HepG2 (cell line): ENCODE measurements around the gene SVIP. TPM values are rescaled to one million over a fixed set of nuclear protein-coding genes. Genes with fewer than 3 reads are reported as not detected.

Source experiments
- ATAC-seq: fragments of 200-7000 bp; cut with Tn5 transposase; 3 replicates; pipeline ENCODE4 v1.9.1; 2020; ENCODE audit warnings: mild to moderate bottlenecking, moderate library complexity
- BruUV-seq: library from RNA; stranded (reverse); fragments of 400-500 nt; replicated peaks from 2 replicates; lab custom pipeline; 2021; lab: Mats Ljungman, UMichigan
- CTCF ChIA-PET: fragments of 300-600 bp; formaldehyde crosslinking; extraction: SDS; loops from one replicate; lab custom pipeline; 2021; ENCODE audit warnings: low total read pairs, inconsistent platforms, low intra/inter-chr PET ratio; lab: Yijun Ruan, JAX
- POLR2A ChIA-PET: fragments of 350-600 bp; sonication (Branson Sonifier 250); formaldehyde crosslinking; loops from one replicate; lab custom pipeline; 2020; ENCODE audit warnings: antibody characterized with exemption, inconsistent platforms; lab: Yijun Ruan, JAX
- DNase-seq: peaks from one replicate; pipeline ENCODE4 v3.0.0-alpha.2; 2015; ENCODE audit warnings: low spot score
- FAIRE-seq: peaks from 3 replicates; lab custom pipeline; 2011; peaks lifted over from hg19 to GRCh38; lab: Jason Lieb, UNC
- H2AFZ ChIP-seq: one replicate; pipeline ENCODE4 v1.6.1; 2011; ENCODE audit warnings: low read length, inconsistent platforms
- H3K27ac ChIP-seq: fragments of 300-600 bp; 3 replicates; pipeline ENCODE4 v1.8.0; 2011; ENCODE audit warnings: mixed run types, mild to moderate bottlenecking, mixed read lengths, low read length, inconsistent platforms; ENCODE audit not compliant: insufficient read depth; ENCODE audit errors: extremely low read length
- H3K27me3 ChIP-seq, 2 experiments: fragments of 200-600 bp in 1 of 2; 2 replicates in 1 of 2; 3 replicates in 1 of 2; pipeline versions ENCODE4 v1.6.0 to v1.8.0; 2011; ENCODE audit warnings: low read length in 2 of 2, mild to moderate bottlenecking in 2 of 2, moderate library complexity in 2 of 2, inconsistent platforms in 1 of 2; ENCODE audit not compliant: insufficient read depth in 2 of 2, control insufficient read depth in 1 of 2
- H3K36me3 ChIP-seq, 2 experiments: fragments of 200-600 bp in 1 of 2; replicated peaks in 1 of 2; 2 replicates in 1 of 2; 3 replicates in 1 of 2; pipeline versions ENCODE4 v1.5.1 to v1.8.0; 2011; ENCODE audit warnings: low read length in 2 of 2, inconsistent platforms in 1 of 2; ENCODE audit not compliant: insufficient read depth in 2 of 2, control insufficient read depth in 1 of 2
- H3K4me1 ChIP-seq: 2 replicates; pipeline ENCODE4 v1.5.1; 2012; ENCODE audit warnings: low read length, inconsistent platforms; ENCODE audit not compliant: insufficient read depth
- H3K4me2 ChIP-seq: 2 replicates; pipeline ENCODE4 v1.6.0; 2011; ENCODE audit warnings: low read depth, low read length, inconsistent platforms
- H3K4me3 ChIP-seq, 3 experiments: fragments of 200-600 bp in 1 of 3; sonication (generic), shearing (Covaris generic) in 1 of 3; replicated peaks in 1 of 3; 2 replicates each; pipeline ENCODE4 v1.5.1; 2011 to 2016; ENCODE audit warnings: low read length in 3 of 3, inconsistent platforms in 2 of 3, low read depth in 2 of 3, mild to moderate bottlenecking in 2 of 3, control low read depth in 1 of 3, mixed read lengths in 1 of 3; ENCODE audit not compliant: insufficient read depth in 1 of 3
- H3K79me2 ChIP-seq: one replicate; pipeline ENCODE4 v1.6.1; 2011; ENCODE audit warnings: low read length, inconsistent platforms; ENCODE audit not compliant: insufficient read depth
- H3K9ac ChIP-seq: 2 replicates; pipeline ENCODE4 v1.6.0; 2011; ENCODE audit warnings: mild to moderate bottlenecking, low read depth, low read length, inconsistent platforms; ENCODE audit not compliant: insufficient read depth
- H3K9me3 ChIP-seq: 2 replicates; pipeline ENCODE4 v1.5.1; 2012; ENCODE audit warnings: mild to moderate bottlenecking, low read length
- H4K20me1 ChIP-seq: 2 replicates; pipeline ENCODE4 v1.6.0; 2011; ENCODE audit warnings: inconsistent platforms, mild to moderate bottlenecking, low read length, moderate library complexity; ENCODE audit not compliant: insufficient read depth
- ATF1 ChIP-seq: IDR thresholded peaks from 2 replicates; pipeline ENCODE4 v1.6.1; 2016; ENCODE audit warnings: mild to moderate bottlenecking, control low read depth
- GABPA ChIP-seq, 2 experiments: IDR thresholded peaks; 2 replicates each; pipeline ENCODE4 v1.6.1; 2011 to 2016; ENCODE audit warnings: low read depth in 2 of 2, low read length in 1 of 2, missing biosample characterization in 1 of 2, missing genetic modification characterization in 1 of 2
- NFIC ChIP-seq: IDR thresholded peaks from 2 replicates; pipeline ENCODE4 v1.6.1; 2012; ENCODE audit warnings: mild to moderate bottlenecking, low read length, inconsistent platforms
- NPAS2 ChIP-seq: sonication (generic); formaldehyde crosslinking; IDR thresholded peaks from 2 replicates; pipeline ENCODE4 v1.8.0; 2022; ENCODE audit warnings: mild to moderate bottlenecking, missing genetic modification reagents, borderline replicate concordance
- REPIN1 ChIP-seq: sonication (generic); formaldehyde crosslinking; IDR thresholded peaks from 2 replicates; pipeline ENCODE4 v1.8.0; 2022; ENCODE audit warnings: missing genetic modification reagents, low read depth, mild to moderate bottlenecking, borderline replicate concordance
- SMYD3 ChIP-seq: sonication (generic); formaldehyde crosslinking; IDR thresholded peaks from 2 replicates; pipeline ENCODE4 v1.8.1; 2023; ENCODE audit warnings: mild to moderate bottlenecking, missing genetic modification reagents
- SRF ChIP-seq: IDR thresholded peaks from 2 replicates; pipeline ENCODE4 v1.6.1; 2011; ENCODE audit warnings: mild to moderate bottlenecking, low read depth, low read length, moderate library complexity
- TCF7 ChIP-seq: sonication (generic); IDR thresholded peaks from 2 replicates; pipeline ENCODE4 v1.6.1; 2016; ENCODE audit warnings: antibody characterized with exemption, low read depth
- ZKSCAN1 ChIP-seq: fragments of 150-350 bp; IDR thresholded peaks from 2 replicates; pipeline ENCODE4 v1.6.1; 2014; ENCODE audit warnings: low read length
- ZNF33B ChIP-seq: sonication (generic); formaldehyde crosslinking; IDR thresholded peaks from 2 replicates; pipeline ENCODE4 v1.5.1; 2020; ENCODE audit warnings: mild to moderate bottlenecking, missing genetic modification reagents
- ZNF343 ChIP-seq: sonication (generic); formaldehyde crosslinking; IDR thresholded peaks from 2 replicates; pipeline ENCODE4 v1.4.0; 2020; ENCODE audit warnings: mild to moderate bottlenecking, missing genetic modification reagents
- ZNF44 ChIP-seq: sonication (generic); formaldehyde crosslinking; IDR thresholded peaks from 2 replicates; pipeline ENCODE4 v1.5.1; 2020; ENCODE audit warnings: mild to moderate bottlenecking, missing genetic modification reagents
- ZNF616 ChIP-seq: sonication (generic); formaldehyde crosslinking; IDR thresholded peaks from 2 replicates; pipeline ENCODE4 v1.5.0; 2020; ENCODE audit warnings: low read depth, mild to moderate bottlenecking, missing genetic modification reagents
- ZNF709 ChIP-seq: sonication (generic); formaldehyde crosslinking; IDR thresholded peaks from 2 replicates; pipeline ENCODE4 v1.5.0; 2020; ENCODE audit warnings: mild to moderate bottlenecking, missing genetic modification reagents
- ZNF75D ChIP-seq: sonication (generic); formaldehyde crosslinking; IDR thresholded peaks from 2 replicates; pipeline ENCODE4 v1.8.1; 2023; ENCODE audit warnings: missing genetic modification reagents, mild to moderate bottlenecking, borderline replicate concordance
- ZNF792 ChIP-seq: IDR thresholded peaks from 2 replicates; pipeline ENCODE4 v1.6.1; 2016
- WGBS: methylation state at CpG from one replicate; pipeline ENCODE4 v1.1.6; 2017; ENCODE audit warnings: low lambda C conversion rate; 5-methylcytosine and 5-hydroxymethylcytosine counted together
- in situ Hi-C: cut with HindIII; loops from 2 replicates; pipeline ENCODE4 v1.10.0; 2017; ENCODE audit warnings: low pct_unique_long_range_greater_than_20kb; ENCODE audit not compliant: extremely low pct_ligation_motif_present
- intact Hi-C: fragments of 100-400 bp; cut with micrococcal nuclease; formaldehyde crosslinking; loops from one replicate; pipeline ENCODE4 v1.10.0; 2022; ENCODE audit not compliant: unreplicated experiment
- polyA plus RNA-seq, 8 experiments: library from polyadenylated mRNA; depleted of rRNA in 3 of 8; stranded (reverse) in 7 of 8; unstranded in 1 of 8; fragments of >200 nt; fragmentation: Illumina TruSeq in 4 of 8; extraction: Trizol in 4 of 8; gene quantifications; 2 replicates each; pipeline versions ENCODE4 v1.2.1 to v1.2.3, GENCODE V29; 2011 to 2016; ENCODE audit warnings: low read depth in 4 of 8, missing spikeins in 1 of 8, mixed read lengths in 1 of 8; ENCODE audit not compliant: insufficient read depth in 1 of 8
- total RNA-seq, 5 experiments: library from RNA; depleted of rRNA; stranded (reverse); fragments of >200 nt; fragmentation: Illumina TruSeq; extraction: Trizol; gene quantifications; 2 replicates each; pipeline ENCODE4 v1.2.3, GENCODE V29; 2016; ENCODE audit warnings: low read depth in 1 of 5
- TF ChIP-seq, protein P1 (sequence below): sonication (generic); formaldehyde crosslinking; IDR thresholded peaks from 2 replicates; pipeline ENCODE4 v1.5.1; 2020; ENCODE audit warnings: missing genetic modification reagents, mild to moderate bottlenecking, borderline replicate concordance
- TF ChIP-seq, protein P2 (sequence below): sonication (generic); formaldehyde crosslinking; conservative IDR thresholded peaks from 2 replicates; pipeline ENCODE4 v1.8.1; 2023; ENCODE audit warnings: missing genetic modification reagents
- TF ChIP-seq, protein P3 (sequence below): IDR thresholded peaks from 2 replicates; pipeline ENCODE4 v1.6.1; 2012; ENCODE audit warnings: inconsistent platforms

SVIP gene
- total and polyA plus RNA-seq, 2 of the 13 experiments (the other 11 are each of a cell fraction or from before 2014, with no cell fraction given): 6.3 to 27.2 TPM

DNA sequence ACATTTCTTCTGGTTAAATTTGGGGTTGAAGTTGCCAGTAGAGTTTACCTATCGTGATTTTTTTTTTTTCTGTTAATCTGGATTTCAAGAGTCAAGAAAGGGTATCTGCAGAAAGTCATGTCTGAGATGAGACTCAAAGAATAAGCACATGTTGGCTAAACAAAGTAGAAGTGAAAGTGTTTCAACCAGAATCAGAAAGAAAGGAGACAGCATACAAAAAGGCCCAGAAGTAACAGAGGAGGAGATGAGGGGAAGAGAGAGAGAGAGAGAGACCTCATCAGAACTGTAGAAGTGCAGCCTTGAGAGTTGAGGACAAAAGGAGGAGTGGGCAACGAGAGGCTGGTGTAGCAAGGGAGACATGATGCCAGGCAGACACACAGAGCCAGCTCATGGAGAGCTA, 54.9 kb downstream of the SVIP start:
- peaks cover 9% of the 10 kb centered on the region for H3K4me1 ChIP-seq
- no peaks in the 10 kb centered on the region for H3K9me3 ChIP-seq
- no peaks in the 10 kb centered on the region for H3K79me2 ChIP-seq
- FAIRE-seq: no peak
- no peak overlapping the region for H3K27ac ChIP-seq
- ChIA-PET CTCF (no interaction called here), POLR2A (no interaction called here)
- no peak for ATAC-seq
- H3K4me2 ChIP-seq: no peak overlapping the region
- no peak for DNase-seq
- H3K4me3 ChIP-seq: no peak overlapping the region
- BruUV-seq: no TSS peak
- no peaks in the 10 kb centered on the region for H3K36me3 ChIP-seq
- in situ Hi-C loops (no loop called here), intact Hi-C loops (no loop called here)
- H2AFZ ChIP-seq: no peak overlapping the region
- TF ChIP-seq SRF (no peak), ATF1 (CRISPR knock-in tag) (no peak)
- TF ChIP-seq, protein P1, sequence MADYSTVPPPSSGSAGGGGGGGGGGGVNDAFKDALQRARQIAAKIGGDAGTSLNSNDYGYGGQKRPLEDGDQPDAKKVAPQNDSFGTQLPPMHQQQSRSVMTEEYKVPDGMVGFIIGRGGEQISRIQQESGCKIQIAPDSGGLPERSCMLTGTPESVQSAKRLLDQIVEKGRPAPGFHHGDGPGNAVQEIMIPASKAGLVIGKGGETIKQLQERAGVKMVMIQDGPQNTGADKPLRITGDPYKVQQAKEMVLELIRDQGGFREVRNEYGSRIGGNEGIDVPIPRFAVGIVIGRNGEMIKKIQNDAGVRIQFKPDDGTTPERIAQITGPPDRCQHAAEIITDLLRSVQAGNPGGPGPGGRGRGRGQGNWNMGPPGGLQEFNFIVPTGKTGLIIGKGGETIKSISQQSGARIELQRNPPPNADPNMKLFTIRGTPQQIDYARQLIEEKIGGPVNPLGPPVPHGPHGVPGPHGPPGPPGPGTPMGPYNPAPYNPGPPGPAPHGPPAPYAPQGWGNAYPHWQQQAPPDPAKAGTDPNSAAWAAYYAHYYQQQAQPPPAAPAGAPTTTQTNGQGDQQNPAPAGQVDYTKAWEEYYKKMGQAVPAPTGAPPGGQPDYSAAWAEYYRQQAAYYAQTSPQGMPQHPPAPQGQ: no peak
- TF ChIP-seq, protein P2, sequence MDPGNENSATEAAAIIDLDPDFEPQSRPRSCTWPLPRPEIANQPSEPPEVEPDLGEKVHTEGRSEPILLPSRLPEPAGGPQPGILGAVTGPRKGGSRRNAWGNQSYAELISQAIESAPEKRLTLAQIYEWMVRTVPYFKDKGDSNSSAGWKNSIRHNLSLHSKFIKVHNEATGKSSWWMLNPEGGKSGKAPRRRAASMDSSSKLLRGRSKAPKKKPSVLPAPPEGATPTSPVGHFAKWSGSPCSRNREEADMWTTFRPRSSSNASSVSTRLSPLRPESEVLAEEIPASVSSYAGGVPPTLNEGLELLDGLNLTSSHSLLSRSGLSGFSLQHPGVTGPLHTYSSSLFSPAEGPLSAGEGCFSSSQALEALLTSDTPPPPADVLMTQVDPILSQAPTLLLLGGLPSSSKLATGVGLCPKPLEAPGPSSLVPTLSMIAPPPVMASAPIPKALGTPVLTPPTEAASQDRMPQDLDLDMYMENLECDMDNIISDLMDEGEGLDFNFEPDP (CRISPR knock-in tag): no peak
- 89% methylated on average over 2 of the region's 2 CpGs for WGBS
- no peak overlapping the region for H3K9ac ChIP-seq
- no peaks in the 10 kb centered on the region for H3K27me3 ChIP-seq
- no peaks in the 10 kb centered on the region for H4K20me1 ChIP-seq

DNA sequence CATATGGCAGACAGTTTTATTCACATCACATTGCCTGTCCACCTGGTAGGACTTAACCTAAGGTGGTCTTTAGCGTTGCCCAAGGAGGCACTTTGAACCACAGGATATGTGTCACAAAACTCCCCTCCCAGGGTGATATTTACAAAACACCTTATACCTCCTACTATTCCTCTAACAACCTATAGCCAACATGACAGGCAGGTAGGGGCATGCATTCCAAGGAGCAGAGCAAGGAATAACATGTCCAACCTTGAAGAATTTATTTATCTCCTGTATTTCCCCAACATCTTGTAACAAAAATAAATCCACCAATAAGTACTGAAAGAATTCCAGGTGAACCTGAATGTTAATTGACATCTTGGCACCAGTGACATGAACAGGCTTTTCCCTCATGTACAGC, 60.5 kb downstream of the SVIP start:
- 100% methylated on average over 1 of the region's 1 CpG for WGBS
- Histone ChIP-seq H3K27me3 (no peaks in the 10 kb centered on the region), H3K9ac (no peak overlapping the region), H3K4me2 (no peak overlapping the region), H3K27ac (no peak overlapping the region), H3K4me1 (no peaks in the 10 kb centered on the region), H2AFZ (no peak overlapping the region), H3K9me3 (no peaks in the 10 kb centered on the region), H4K20me1 (no peaks in the 10 kb centered on the region), H3K36me3 (0 out of 5 replicates have a peak, but pooled peaks cover 0 to 4% of the 10 kb centered on the region in 2 experiments), H3K4me3 (no peak overlapping the region), H3K79me2 (no peaks in the 10 kb centered on the region)
- ATAC-seq: no peak
- CTCF ChIA-PET: no interaction called here
- BruUV-seq: no TSS peak
- no peak for FAIRE-seq
- DNase-seq: no peak
- intact Hi-C loops: no loop called here
- POLR2A ChIA-PET: no interaction called here
- in situ Hi-C loops: no loop called here
- TF ChIP-seq GABPA (IDR thresholded peaks at IDR 0.05; ENCODE audit: low read depth, low read length) (no peak), GABPA (CRISPR knock-in tag; IDR thresholded peaks at IDR 0.05; ENCODE audit: low read depth) (no peak), ZNF616 (CRISPR knock-in tag) (no peak), ZNF343 (CRISPR knock-in tag) (no peak), SMYD3 (CRISPR knock-in tag) (no peak), ZNF792 (no peak), ZNF44 (no peak), ZNF33B (CRISPR knock-in tag) (no peak), TCF7 (no peak), NFIC (no peak), ZKSCAN1 (no peak), ZNF75D (CRISPR knock-in tag) (no peak), ZNF709 (CRISPR knock-in tag) (no peak), REPIN1 (CRISPR knock-in tag) (no peak), NPAS2 (CRISPR knock-in tag) (no peak)
- TF ChIP-seq, protein P3, sequence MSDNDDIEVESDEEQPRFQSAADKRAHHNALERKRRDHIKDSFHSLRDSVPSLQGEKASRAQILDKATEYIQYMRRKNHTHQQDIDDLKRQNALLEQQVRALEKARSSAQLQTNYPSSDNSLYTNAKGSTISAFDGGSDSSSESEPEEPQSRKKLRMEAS: no peak
